Measurements from ENCODE around the gene RBBP5.

- no peak for TF ChIP-seq CTCF (IDR thresholded peaks at IDR 0.05)
- TF ChIP-seq POLR2A (IDR thresholded peaks at IDR 0.05) = no peak
- TF ChIP-seq POLR2AphosphoS5 (IDR thresholded peaks at IDR 0.05) = no peak
These were observed 52.2 kb downstream of the RBBP5 start for GRCh38 chr1:205069371-205070125.

Data from prostate gland (tissue), 2 donors.